ENCODE results near the gene POLG. TPM values are rescaled to one million over a fixed set of nuclear protein-coding genes. Genes with fewer than 3 reads are reported as not detected.

Gene POLG
- total RNA-seq, 3 donors from 2014 or later, result 59.4 to 73.7 (median 66.0) TPM

DNA sequence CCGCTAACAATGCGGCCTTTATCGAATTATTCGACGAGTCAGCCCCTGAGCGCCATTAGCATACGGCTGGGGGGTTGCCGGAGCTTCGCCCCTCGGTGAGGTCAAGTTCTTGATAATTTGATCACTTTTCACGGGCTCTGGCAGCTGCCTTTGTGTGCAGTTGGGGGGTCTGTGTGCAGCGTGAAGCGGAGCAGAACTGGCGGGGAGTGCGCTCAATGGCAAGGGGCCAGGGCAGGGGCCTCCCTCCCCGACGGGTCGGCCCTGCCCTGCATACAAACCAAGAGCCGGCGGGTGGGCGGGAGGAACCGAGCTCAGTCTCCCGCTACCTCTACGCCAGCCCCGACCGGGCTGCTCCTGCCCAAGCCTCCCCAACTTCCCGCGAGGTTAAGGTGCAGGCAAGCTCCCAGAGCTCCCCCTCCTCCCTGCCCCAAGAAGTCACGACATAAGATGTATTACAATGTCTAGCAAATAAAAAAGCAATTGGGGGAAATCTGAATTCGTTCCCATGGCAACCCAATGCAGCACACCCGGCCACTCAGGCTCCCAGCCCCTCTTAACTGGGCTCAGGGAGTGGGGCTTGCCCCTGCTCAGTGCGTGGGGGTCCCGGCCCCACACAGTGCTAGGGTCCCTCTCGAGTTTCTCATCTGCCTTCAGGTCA, 34.1 kb upstream of the POLG start:
- TF ChIP-seq, protein P1, sequence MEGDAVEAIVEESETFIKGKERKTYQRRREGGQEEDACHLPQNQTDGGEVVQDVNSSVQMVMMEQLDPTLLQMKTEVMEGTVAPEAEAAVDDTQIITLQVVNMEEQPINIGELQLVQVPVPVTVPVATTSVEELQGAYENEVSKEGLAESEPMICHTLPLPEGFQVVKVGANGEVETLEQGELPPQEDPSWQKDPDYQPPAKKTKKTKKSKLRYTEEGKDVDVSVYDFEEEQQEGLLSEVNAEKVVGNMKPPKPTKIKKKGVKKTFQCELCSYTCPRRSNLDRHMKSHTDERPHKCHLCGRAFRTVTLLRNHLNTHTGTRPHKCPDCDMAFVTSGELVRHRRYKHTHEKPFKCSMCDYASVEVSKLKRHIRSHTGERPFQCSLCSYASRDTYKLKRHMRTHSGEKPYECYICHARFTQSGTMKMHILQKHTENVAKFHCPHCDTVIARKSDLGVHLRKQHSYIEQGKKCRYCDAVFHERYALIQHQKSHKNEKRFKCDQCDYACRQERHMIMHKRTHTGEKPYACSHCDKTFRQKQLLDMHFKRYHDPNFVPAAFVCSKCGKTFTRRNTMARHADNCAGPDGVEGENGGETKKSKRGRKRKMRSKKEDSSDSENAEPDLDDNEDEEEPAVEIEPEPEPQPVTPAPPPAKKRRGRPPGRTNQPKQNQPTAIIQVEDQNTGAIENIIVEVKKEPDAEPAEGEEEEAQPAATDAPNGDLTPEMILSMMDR (IDR thresholded peaks at IDR 0.05), result no peak
- intact Hi-C loops (cut with DNase I, micrococcal nuclease), result no loop called here
- H3K36me3 ChIP-seq (ENCODE audit: low read depth), result no peaks in the 10 kb centered on the region
- no peak overlapping the region for H3K4me3 ChIP-seq
- DNase-seq (no peak), ATAC-seq (no peak)
- no peaks in the 10 kb centered on the region for H3K9me3 ChIP-seq
- peaks cover 9% of the 10 kb centered on the region for H3K4me1 ChIP-seq (ENCODE audit: low read depth)

DNA sequence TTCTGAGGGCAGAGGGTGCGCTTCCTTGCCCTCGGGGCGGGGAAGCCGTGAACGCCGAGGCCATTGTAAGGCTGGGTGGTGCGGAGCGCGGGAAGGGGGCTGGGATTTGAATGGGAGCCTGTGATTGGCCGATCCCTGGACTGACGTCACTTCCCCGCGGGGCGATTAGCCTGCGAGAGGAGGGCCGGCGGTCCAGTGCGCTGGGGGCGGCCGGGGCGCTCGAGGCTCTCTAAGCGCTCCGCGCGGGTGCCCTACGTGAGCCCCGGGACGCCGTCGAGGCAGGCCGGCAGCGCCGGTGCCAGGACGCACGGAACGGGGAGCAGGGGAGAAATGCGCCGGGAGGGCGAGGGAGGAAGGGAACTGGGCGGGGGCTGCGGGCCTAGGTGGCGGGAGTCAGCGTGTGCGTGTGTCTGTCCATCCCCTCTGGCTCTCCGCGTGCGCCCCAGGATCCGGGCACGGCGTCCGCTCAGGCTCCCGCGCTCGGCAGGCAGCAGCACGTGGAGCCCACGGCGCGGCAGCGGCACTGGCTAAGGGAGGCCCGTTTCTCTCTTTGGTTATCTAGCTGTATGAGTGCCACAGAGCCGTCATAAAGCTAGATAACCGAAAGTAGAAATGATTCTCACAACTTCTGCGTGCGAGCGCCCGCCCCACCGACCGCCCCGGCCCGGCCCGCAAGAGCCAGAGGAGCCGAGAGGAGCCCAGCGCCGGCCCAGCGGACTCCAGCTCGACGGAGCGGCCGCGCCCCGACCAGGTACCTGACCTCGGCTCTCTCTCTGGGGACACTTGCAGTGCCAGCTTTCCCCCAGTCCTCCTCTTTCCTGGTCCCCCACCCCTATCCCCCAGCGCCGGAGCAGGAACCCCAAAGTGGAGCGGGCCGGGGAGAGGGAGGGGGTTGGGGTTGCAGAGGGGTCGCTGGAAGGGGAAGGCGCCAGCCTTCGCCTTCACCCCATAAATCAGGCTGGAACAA, 33.1 kb upstream of the POLG start:
- no peak for DNase-seq
- ATAC-seq, result peak; percentile 18

DNA sequence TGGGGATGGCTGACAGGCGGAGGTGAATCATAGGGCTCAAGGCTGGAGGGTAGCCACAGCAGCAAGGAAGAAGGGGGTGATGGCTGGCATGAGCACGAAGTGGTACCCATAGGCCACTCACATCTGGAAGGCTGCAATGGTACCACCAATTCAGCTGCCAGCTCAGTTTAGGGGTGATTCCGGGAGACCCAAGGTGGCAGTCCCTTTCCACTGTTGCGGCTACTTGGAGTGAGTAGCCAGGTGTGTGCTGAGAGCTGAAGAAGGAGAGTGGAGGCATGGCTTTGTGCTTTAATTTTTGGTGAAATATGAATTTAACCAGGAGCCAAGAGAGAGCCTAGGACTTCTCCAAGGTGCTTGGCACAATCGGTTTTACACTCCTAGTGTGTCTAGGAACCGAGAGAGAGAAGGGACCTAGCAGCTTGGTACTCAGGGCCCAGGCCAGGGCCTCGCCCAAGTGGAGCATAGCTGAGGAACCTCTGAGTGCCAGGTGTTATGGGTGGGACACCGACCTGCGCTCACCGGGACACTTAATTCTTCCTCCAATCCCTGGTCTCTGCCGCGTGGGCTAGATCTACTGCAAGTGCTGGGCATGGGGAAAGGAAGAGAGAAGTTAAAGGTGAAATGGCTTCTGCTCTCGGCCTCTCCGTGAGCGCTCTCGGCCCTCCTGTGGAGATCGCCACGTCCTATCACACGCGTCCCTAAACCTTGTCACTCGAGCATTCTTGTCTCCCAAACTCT, 32.2 kb upstream of the POLG start:
- Histone ChIP-seq H3K36me3 (ENCODE audit: low read depth) (no peaks in the 10 kb centered on the region), H3K9me3 (no peaks in the 10 kb centered on the region), H3K4me3 (no peak overlapping the region), H3K4me1 (ENCODE audit: low read depth) (peaks cover 14% of the 10 kb centered on the region)
- intact Hi-C loops (cut with DNase I, micrococcal nuclease), result no loop called here
- TF ChIP-seq, protein P1 (IDR thresholded peaks at IDR 0.05), result no peak
- ATAC-seq (no peak), DNase-seq (no peak)

More for the DNA sequence above, 33.1 kb upstream of the POLG start:
- intact Hi-C loops (cut with DNase I, micrococcal nuclease), result no loop called here
- Histone ChIP-seq H3K4me1 (ENCODE audit: low read depth) (peaks cover 9% of the 10 kb centered on the region), H3K36me3 (ENCODE audit: low read depth) (no peaks in the 10 kb centered on the region), H3K9me3 (no peaks in the 10 kb centered on the region), H3K4me3 (no peak overlapping the region)
- TF ChIP-seq, protein P1 (IDR thresholded peaks at IDR 0.05), result no peak

DNA sequence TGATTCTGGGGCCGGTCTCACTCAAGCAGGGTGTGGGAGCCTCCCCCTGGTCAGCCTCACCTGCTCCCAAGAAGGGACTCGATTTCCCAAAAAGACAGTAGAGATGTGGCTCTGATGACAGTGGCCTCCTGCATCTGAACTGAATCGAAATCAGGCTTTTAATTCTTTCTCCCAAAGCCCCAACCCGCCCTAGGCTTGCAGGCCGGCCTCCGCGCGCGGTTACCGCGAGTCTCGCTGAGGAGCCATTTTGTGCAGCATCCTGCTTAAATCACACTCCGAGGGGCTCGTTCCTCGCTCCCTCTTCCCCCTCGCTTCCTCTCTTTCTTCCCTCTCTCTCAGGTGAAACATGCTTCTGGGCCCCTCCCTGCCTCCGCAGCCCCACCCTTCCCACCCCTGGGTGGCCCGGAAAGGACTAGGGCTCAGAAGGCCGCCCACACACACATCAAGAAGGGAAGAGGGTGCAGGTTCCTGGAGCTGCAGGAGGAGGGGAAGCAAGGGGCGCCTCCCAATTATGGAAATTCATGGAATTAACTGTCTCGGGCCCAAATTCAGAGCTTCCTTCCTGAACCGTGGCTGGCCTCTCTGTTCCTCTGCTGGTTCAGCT, 30.9 kb upstream of the POLG start:
- Histone ChIP-seq H3K4me1 (ENCODE audit: low read depth) (peaks cover 9% of the 10 kb centered on the region), H3K36me3 (ENCODE audit: low read depth) (no peaks in the 10 kb centered on the region), H3K9me3 (no peaks in the 10 kb centered on the region), H3K4me3 (no peak overlapping the region)
- no peak for ATAC-seq
- TF ChIP-seq, protein P1 (IDR thresholded peaks at IDR 0.05), result no peak
- intact Hi-C loops (cut with DNase I, micrococcal nuclease), result no loop called here
- no peak for DNase-seq

DNA sequence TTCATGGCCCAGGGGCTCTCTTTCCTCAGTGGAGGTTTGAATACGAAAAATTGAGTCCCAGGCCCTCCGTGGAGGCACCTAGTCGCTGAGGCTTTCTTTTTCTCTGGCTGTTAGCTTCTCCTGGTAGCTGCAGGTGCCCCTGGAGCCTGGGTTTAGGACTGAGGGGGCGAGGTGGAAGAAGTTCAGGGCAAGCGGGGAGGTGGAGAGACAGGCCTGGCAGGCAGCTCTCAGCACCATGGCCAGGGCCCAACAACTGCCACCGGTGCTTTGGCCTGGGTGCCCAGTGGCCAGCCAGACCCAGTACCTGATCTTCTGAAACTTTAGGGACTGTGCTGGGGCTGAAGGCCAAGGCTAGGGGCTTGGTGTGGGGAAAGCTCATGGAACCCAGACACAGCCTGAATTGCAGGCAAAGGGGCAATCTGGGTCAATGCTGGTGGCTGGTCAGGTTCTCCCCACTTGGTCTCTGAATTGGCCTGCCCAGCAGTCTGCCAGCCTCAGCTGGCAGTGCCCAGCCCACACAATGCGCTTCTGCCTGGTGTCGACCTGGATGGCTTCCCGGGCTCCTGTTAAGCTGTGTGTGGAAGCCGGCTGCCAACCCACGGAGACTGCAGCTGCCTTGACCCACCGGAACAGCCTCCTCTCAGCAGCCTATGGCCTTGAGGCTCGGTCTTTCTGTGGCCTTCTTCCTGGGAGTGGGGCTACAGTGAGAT, 30.3 kb upstream of the POLG start:
- H3K4me1 ChIP-seq (ENCODE audit: low read depth), result peaks cover 9% of the 10 kb centered on the region
- TF ChIP-seq, protein P1 (IDR thresholded peaks at IDR 0.05), result no peak
- H3K9me3 ChIP-seq, result no peaks in the 10 kb centered on the region
- DNase-seq, result no peak
- intact Hi-C loops (cut with DNase I, micrococcal nuclease), result no loop called here
- H3K4me3 ChIP-seq, result no peak overlapping the region
- H3K36me3 ChIP-seq (ENCODE audit: low read depth), result no peaks in the 10 kb centered on the region
- ATAC-seq, result no peak

Measured in mucosa of descending colon (tissue), 3 donors.